ENCODE measurements around the gene SPC24.
"Not testable (repeated sequence)": the region's sequence is repeated elsewhere in the genome, so short reads cannot be mapped to it uniquely, and the experiment has no call there.

The SPC24 gene

GRCh38 chr19:11191273-11191755 lies 35.7 kb upstream of the SPC24 start:
- no peak overlapping the region for H3K4me3 ChIP-seq (ENCODE audit: low read depth, low read length)
- DNase-seq (ENCODE audit: low read depth) = peak; percentile 50
- TF ChIP-seq, protein P1, sequence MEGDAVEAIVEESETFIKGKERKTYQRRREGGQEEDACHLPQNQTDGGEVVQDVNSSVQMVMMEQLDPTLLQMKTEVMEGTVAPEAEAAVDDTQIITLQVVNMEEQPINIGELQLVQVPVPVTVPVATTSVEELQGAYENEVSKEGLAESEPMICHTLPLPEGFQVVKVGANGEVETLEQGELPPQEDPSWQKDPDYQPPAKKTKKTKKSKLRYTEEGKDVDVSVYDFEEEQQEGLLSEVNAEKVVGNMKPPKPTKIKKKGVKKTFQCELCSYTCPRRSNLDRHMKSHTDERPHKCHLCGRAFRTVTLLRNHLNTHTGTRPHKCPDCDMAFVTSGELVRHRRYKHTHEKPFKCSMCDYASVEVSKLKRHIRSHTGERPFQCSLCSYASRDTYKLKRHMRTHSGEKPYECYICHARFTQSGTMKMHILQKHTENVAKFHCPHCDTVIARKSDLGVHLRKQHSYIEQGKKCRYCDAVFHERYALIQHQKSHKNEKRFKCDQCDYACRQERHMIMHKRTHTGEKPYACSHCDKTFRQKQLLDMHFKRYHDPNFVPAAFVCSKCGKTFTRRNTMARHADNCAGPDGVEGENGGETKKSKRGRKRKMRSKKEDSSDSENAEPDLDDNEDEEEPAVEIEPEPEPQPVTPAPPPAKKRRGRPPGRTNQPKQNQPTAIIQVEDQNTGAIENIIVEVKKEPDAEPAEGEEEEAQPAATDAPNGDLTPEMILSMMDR (IDR thresholded peaks at IDR 0.05; ENCODE audit: insufficient read depth, low read depth, low read length, missing control alignments) = no peak

- DNase-seq (ENCODE audit: low read depth) = no peak
- TF ChIP-seq, protein P1 (IDR thresholded peaks at IDR 0.05; ENCODE audit: insufficient read depth, low read depth, low read length, missing control alignments) = no peak
- H3K4me3 ChIP-seq (ENCODE audit: low read depth, low read length) = no peak overlapping the region
These were observed 34.9 kb upstream of the SPC24 start for GRCh38 chr19:11190501-11190900.

DNA sequence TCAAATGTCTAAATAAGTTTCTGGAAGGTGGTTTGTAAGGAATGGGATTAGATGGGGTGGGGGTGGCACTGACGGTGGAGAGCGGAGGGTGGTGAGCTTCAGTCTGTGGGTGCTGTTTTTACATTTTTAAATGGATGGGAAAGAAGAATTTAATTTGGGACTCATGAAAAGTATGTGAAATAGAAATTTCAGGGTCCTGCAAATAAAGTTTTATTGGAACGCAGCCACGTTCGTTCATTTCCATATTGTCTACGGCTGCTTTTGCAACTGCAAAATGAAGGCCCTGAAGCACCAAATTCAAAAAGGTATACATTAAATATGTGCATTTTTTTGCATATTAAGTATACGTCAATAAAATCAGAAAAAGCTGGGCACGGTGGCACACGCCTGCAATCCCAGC lies 31.9 kb upstream of the SPC24 start:
- DNase-seq (ENCODE audit: low read depth) = no peak
- TF ChIP-seq, protein P1 (IDR thresholded peaks at IDR 0.05; ENCODE audit: insufficient read depth, low read depth, low read length, missing control alignments) = no peak
- no peak overlapping the region for H3K4me3 ChIP-seq (ENCODE audit: low read depth, low read length)

DNA sequence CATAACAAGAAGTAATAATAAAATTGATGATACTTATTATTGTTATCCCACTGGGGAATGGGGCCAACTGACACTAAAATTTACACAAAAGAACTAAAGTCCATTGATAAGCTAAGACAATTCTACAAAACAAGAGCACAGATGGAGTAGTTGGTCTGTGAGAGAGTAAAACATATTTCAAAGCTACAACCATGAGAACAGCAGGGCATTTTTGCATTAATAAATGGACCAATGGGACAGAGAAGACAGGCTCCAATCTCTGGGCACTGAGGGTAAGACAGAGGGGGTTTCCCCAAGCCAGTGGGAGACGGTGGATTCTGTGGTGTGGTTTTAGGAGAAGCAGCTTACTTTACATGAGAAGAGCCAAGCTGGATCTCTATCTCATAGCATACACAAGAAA lies 27.4 kb upstream of the SPC24 start:
- DNase-seq (ENCODE audit: low read depth) = no peak
- TF ChIP-seq, protein P1 (IDR thresholded peaks at IDR 0.05; ENCODE audit: insufficient read depth, low read depth, low read length, missing control alignments) = no peak
- H3K4me3 ChIP-seq (ENCODE audit: low read depth, low read length) = no peak overlapping the region

DNA sequence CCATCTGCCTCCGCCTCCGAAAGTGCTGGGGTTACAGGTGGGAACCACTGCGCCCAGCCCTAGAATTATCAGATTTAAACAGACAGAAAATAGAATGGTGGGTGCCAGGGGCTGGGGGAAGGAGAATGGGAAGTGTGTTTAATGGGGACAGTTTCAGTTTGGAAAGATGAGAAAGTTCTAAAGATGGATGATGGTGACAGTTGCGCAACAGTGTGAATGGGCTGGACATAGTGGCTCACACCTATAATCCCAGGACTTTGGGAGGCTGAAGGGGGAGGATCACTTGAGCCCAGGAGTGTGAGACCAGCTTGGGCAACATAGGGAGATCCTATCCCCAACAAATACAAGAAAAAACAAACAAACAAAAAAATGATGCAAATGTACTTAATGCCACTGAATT lies 25.9 kb upstream of the SPC24 start:
- TF ChIP-seq, protein P1 (IDR thresholded peaks at IDR 0.05; ENCODE audit: insufficient read depth, low read depth, low read length, missing control alignments) = no peak
- no peak for DNase-seq (ENCODE audit: low read depth)
- H3K4me3 ChIP-seq (ENCODE audit: low read depth, low read length) = no peak overlapping the region

DNA sequence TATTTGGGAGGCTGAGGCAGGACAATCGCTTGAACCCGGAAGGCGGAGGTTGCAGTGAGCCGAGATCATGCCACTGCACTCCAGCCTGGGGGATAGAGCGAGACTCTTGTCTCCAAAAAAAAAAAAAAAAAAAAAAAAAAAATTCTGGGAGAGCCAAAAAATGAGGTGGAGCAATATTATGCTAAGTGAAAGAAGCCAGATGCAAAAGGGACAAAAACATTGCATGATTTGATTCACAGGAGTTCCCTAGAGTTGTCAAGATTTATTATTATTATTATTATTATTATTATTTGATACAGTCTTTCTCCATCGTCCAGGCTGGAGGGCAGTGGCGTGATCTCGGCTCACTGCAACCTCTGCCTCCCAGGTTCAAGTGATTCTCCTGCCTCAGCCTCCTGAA lies 25.4 kb upstream of the SPC24 start:
- H3K4me3 ChIP-seq (ENCODE audit: low read depth, low read length); DNase-seq (ENCODE audit: low read depth): not testable (repeated sequence)

GRCh38 chr19:11180346-11180745 lies 24.8 kb upstream of the SPC24 start:
- no peak for DNase-seq (ENCODE audit: low read depth)
- peak overlapping the region; percentile 51; the same call in 1 of the 2 replicates for H3K4me3 ChIP-seq (ENCODE audit: low read depth, low read length)
- TF ChIP-seq, protein P1 (IDR thresholded peaks at IDR 0.05; ENCODE audit: insufficient read depth, low read depth, low read length, missing control alignments) = no peak

All from GM12865 (cell line).